Gastrocnemius medialis (tissue), 4 donors: ENCODE results near the gene E2F4.

ENCODE experiments used
- CTCF ChIP-seq, 5 experiments: fragments of 450-650 bp in 3 of 5; fragments of 200-600 bp in 2 of 5; sonication (generic) in 2 of 5; IDR thresholded peaks in 4 of 5; conservative IDR thresholded peaks in 1 of 5; 1 replicate in 4 of 5; 2 replicates in 1 of 5; pipeline ENCODE4 v1.5.1; 2016 to 2019; ENCODE audit warnings: antibody characterized with exemption in 5 of 5, mild to moderate bottlenecking in 3 of 5, moderate library complexity in 3 of 5
- POLR2A ChIP-seq, 2 donors: fragments of 450-650 bp; IDR thresholded peaks; one replicate each; pipeline ENCODE4 v1.6.1; 2017; ENCODE audit warnings: antibody characterized with exemption in 2 of 2, mild to moderate bottlenecking in 2 of 2, moderate library complexity in 2 of 2

GRCh38 chr16:67180166-67180565, 11.8 kb upstream of the E2F4 start:
- TF ChIP-seq POLR2A (IDR thresholded peaks at IDR 0.05) = no peak
- TF ChIP-seq CTCF (IDR thresholded peaks at IDR 0.05 in 4 of 5, conservative IDR thresholded peaks at IDR 0.05 in 1 of 5) = no peak
